ENCODE measurements around the gene PCGF1. TPM values are rescaled to one million over a fixed set of nuclear protein-coding genes. Genes with fewer than 3 reads are reported as not detected.

PCGF1 gene
- total RNA-seq, 1 experiment from 2014 or later, result 33.0 TPM

DNA sequence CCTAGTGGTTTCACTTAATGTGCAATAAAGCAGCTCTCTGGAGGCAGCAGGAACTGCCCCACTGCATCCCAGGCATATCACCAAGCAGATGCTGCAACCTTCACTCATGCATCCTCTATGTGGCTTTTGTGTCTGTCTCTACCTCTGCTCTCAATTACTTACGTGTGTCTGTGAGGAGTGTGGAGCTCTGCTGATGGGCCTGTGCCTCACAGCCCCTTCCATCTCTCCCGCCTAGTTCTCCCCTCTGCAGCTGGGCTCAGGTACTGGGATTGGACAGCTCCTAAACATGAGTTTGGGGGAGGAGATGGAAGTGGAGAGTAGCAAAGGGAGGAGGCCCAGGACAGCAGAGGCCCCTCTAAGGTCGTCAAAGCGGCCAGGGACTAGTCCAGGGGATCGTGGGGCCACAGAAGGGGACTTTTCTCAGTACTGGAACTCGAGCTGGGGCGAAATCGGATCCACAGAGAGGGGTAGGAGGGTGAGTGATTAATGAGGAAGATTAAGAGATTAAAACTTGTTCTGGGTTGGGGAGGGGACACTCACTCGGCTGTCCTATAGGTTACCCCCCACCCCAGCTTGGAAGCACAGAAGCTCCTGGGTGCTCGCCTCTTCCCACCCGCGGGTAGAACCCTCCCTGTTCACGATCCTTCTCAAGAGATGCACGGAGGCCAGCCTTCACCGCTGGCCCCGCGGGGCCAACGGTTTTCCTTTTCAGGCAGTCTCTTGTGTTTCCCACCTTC lies 6.0 kb downstream of the PCGF1 start:
- Histone ChIP-seq H3K27me3 (replicated peaks; ENCODE audit: insufficient read depth, low read depth, low read length, poor library complexity) (peaks cover 31% of the 10 kb centered on the region), H3K4me1 (ENCODE audit: insufficient read depth, low read length, poor library complexity, severe bottlenecking) (peaks cover 10% of the 10 kb centered on the region), H3K4me3 (ENCODE audit: low read depth, low read length, poor library complexity, severe bottlenecking) (no peak overlapping the region), H3K27ac (ENCODE audit: low read depth, low read length, poor library complexity, severe bottlenecking) (no peak overlapping the region), H3K9me3 (ENCODE audit: low read depth, low read length, poor library complexity, severe bottlenecking) (no peaks in the 10 kb centered on the region), H3K36me3 (ENCODE audit: insufficient read depth, low read length, poor library complexity, severe bottlenecking) (peaks cover 14% of the 10 kb centered on the region)
- ChIA-PET CTCF (no interaction called here), POLR2A (ENCODE audit: low non-redundant PET) (no interaction called here)
- intact Hi-C loops (cut with micrococcal nuclease; ENCODE audit: unreplicated experiment), result no loop called here
- no peak for DNase-seq (ENCODE audit: low spot score)
- TF ChIP-seq, protein P1, sequence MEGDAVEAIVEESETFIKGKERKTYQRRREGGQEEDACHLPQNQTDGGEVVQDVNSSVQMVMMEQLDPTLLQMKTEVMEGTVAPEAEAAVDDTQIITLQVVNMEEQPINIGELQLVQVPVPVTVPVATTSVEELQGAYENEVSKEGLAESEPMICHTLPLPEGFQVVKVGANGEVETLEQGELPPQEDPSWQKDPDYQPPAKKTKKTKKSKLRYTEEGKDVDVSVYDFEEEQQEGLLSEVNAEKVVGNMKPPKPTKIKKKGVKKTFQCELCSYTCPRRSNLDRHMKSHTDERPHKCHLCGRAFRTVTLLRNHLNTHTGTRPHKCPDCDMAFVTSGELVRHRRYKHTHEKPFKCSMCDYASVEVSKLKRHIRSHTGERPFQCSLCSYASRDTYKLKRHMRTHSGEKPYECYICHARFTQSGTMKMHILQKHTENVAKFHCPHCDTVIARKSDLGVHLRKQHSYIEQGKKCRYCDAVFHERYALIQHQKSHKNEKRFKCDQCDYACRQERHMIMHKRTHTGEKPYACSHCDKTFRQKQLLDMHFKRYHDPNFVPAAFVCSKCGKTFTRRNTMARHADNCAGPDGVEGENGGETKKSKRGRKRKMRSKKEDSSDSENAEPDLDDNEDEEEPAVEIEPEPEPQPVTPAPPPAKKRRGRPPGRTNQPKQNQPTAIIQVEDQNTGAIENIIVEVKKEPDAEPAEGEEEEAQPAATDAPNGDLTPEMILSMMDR (conservative IDR thresholded peaks at IDR 0.05; ENCODE audit: low read depth, low read length), result no peak
- TF ChIP-seq EZH2 (IDR thresholded peaks at IDR 0.05; ENCODE audit: borderline replicate concordance, low read depth, low read length, poor library complexity, severe bottlenecking), result no peak
- no TSS peak for BruUV-seq (replicated peaks)

DNA sequence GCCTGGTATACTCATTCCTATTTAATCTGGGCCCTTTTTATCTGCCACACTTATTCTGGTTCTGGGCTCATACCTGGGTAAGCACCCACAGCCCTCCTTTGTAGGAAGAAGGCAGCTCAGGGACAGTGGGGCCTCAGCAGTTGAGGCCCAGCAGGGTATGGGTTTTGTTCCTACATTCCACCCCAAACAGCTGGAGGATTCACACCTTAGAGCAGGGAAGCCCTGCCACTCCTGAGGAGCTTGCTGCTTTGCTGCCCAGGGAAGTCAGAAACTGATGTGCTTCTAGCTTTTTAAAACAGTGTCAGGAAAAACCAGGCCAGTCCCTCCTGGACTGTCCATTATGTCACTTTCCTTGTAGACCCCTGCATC lies 6.9 kb downstream of the PCGF1 start:
- H3K27ac ChIP-seq (ENCODE audit: low read depth, low read length, poor library complexity, severe bottlenecking), result no peak overlapping the region
- no peak overlapping the region for H3K4me3 ChIP-seq (ENCODE audit: low read depth, low read length, poor library complexity, severe bottlenecking)
- no peaks in the 10 kb centered on the region for H3K9me3 ChIP-seq (ENCODE audit: low read depth, low read length, poor library complexity, severe bottlenecking)
- TF ChIP-seq, protein P1 (conservative IDR thresholded peaks at IDR 0.05; ENCODE audit: low read depth, low read length), result no peak
- no peak for TF ChIP-seq EZH2 (IDR thresholded peaks at IDR 0.05; ENCODE audit: borderline replicate concordance, low read depth, low read length, poor library complexity, severe bottlenecking)
- peaks cover 6% of the 10 kb centered on the region for H3K4me1 ChIP-seq (ENCODE audit: insufficient read depth, low read length, poor library complexity, severe bottlenecking)
- intact Hi-C loops (cut with micrococcal nuclease; ENCODE audit: unreplicated experiment), result no loop called here
- BruUV-seq (replicated peaks), result no TSS peak
- H3K36me3 ChIP-seq (ENCODE audit: insufficient read depth, low read length, poor library complexity, severe bottlenecking), result peaks cover 9% of the 10 kb centered on the region
- POLR2A ChIA-PET (ENCODE audit: low non-redundant PET), result interaction anchor here (0.5 kb wide), 1 partner anchor 109 kb away, joined by 3 read pairs; no protein-coding TSS in a partner anchor
- DNase-seq (ENCODE audit: low spot score), result no peak
- peaks cover 31% of the 10 kb centered on the region for H3K27me3 ChIP-seq (replicated peaks; ENCODE audit: insufficient read depth, low read depth, low read length, poor library complexity)
- CTCF ChIA-PET, result no interaction called here

DNA sequence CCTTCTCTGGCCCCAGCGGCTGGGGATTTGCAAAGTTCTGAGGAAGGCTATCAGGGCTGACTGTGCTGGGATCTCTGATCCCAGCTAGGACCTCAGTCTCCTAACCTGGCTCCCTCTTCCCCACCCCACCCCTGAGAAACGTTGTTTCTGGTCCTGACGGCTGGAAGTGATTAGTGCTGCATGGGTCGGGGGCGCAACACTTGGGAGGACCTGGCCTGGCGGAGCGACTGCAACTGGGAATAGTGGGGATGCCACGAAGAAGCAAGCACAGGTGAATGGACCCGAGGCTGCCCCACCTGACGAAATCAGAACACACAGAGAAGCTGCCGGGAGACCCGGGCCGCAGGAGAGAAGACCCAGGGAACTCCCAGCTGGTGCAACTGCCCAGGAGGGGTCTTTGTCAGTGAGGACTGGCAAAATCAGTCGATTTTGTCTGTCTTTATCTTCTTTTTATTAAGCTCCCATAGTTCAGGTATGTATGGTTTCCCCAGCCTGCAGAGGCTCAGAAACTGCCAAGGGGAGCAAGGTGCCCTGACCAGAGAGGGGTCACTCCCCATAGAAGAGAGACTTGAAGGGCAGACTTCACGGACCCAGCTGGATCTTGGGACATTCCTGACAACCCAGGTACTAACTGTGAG lies 7.4 kb downstream of the PCGF1 start:
- Histone ChIP-seq H3K36me3 (ENCODE audit: insufficient read depth, low read length, poor library complexity, severe bottlenecking) (peaks cover 4% of the 10 kb centered on the region), H3K27me3 (replicated peaks; ENCODE audit: insufficient read depth, low read depth, low read length, poor library complexity) (peaks cover 31% of the 10 kb centered on the region), H3K4me1 (ENCODE audit: insufficient read depth, low read length, poor library complexity, severe bottlenecking) (peaks cover 5% of the 10 kb centered on the region), H3K27ac (ENCODE audit: low read depth, low read length, poor library complexity, severe bottlenecking) (no peak overlapping the region), H3K9me3 (ENCODE audit: low read depth, low read length, poor library complexity, severe bottlenecking) (no peaks in the 10 kb centered on the region), H3K4me3 (ENCODE audit: low read depth, low read length, poor library complexity, severe bottlenecking) (no peak overlapping the region)
- POLR2A ChIA-PET (ENCODE audit: low non-redundant PET), result interaction anchor here (0.5 kb wide), 1 partner anchor 109 kb away, joined by 3 read pairs; no protein-coding TSS in a partner anchor
- BruUV-seq (replicated peaks), result no TSS peak
- TF ChIP-seq EZH2 (IDR thresholded peaks at IDR 0.05; ENCODE audit: borderline replicate concordance, low read depth, low read length, poor library complexity, severe bottlenecking), result no peak
- TF ChIP-seq, protein P1 (conservative IDR thresholded peaks at IDR 0.05; ENCODE audit: low read depth, low read length), result no peak
- DNase-seq (ENCODE audit: low spot score), result no peak
- CTCF ChIA-PET, result no interaction called here
- intact Hi-C loops (cut with micrococcal nuclease; ENCODE audit: unreplicated experiment), result no loop called here
